HCT116 (cell line): ENCODE results near the gene SF3A2. TPM values are rescaled to one million over a fixed set of nuclear protein-coding genes. Genes with fewer than 3 reads are reported as not detected.

ENCODE experiments used
- EGR1 ChIP-seq: IDR thresholded peaks from 2 replicates; pipeline ENCODE4 v1.6.1; 2012; ENCODE audit warnings: low read depth
- ELF1 ChIP-seq: IDR thresholded peaks from 2 replicates; pipeline ENCODE4 v1.6.1; 2012; ENCODE audit warnings: low read depth, borderline replicate concordance
- EZH2 ChIP-seq: fragments of 200-600 bp; sonication (generic); IDR thresholded peaks from 2 replicates; pipeline ENCODE4 v1.6.1; 2017; ENCODE audit warnings: antibody characterized with exemption, mixed run types
- FOSL1 ChIP-seq: IDR thresholded peaks from 2 replicates; pipeline ENCODE4 v1.6.1; 2012; ENCODE audit warnings: low read depth
- JUND ChIP-seq: IDR thresholded peaks from 2 replicates; pipeline ENCODE4 v1.6.1; 2012
- POLR2A ChIP-seq: IDR thresholded peaks from 2 replicates; pipeline ENCODE4 v1.7.0; 2011; ENCODE audit warnings: borderline replicate concordance; ENCODE audit not compliant: insufficient read depth, insufficient read length; ENCODE audit errors: extremely low read depth
- SRF ChIP-seq: IDR thresholded peaks from 2 replicates; pipeline ENCODE4 v1.6.1; 2012; ENCODE audit warnings: low read depth
- TCF7L2 ChIP-seq: IDR thresholded peaks from 2 replicates; pipeline ENCODE4 v1.7.0; 2011; ENCODE audit warnings: borderline replicate concordance, inconsistent platforms; ENCODE audit not compliant: insufficient read depth, insufficient read length; ENCODE audit errors: extremely low read depth
- YY1 ChIP-seq: IDR thresholded peaks from 2 replicates; pipeline ENCODE4 v1.6.1; 2011; ENCODE audit warnings: low read length, low read depth, moderate library complexity, mild to moderate bottlenecking; ENCODE audit not compliant: insufficient replicate concordance; ENCODE audit errors: extremely low read depth
- microRNA counts: library from miRNA; unstranded; fragments of <30 nt; microRNA quantifications from one replicate; lab custom pipeline; 2015
- microRNA-seq: library from miRNA; unstranded; fragments of <30 nt; microRNA quantifications from one replicate; pipeline ENCODE4, GENCODE V29; 2016; ENCODE audit warnings: borderline number of aligned reads
- total RNA-seq: library from RNA; stranded (reverse); gene quantifications from one replicate; pipeline ENCODE4 v1.2.1, GENCODE V29; 2021; ENCODE audit not compliant: unreplicated experiment

The SF3A2 gene
- total RNA-seq, 1 experiment from 2014 or later, result 166 TPM

- no peak for TF ChIP-seq TCF7L2
- TF ChIP-seq SRF, result no peak
- TF ChIP-seq EGR1, result no peak
- no peak for TF ChIP-seq YY1
- no peak for TF ChIP-seq FOSL1
- no peak for TF ChIP-seq JUND
- TF ChIP-seq ELF1, result no peak
- no peak for TF ChIP-seq POLR2A
- no peak for TF ChIP-seq EZH2
- TF ChIP-seq, all 23 proteins: peak for 0
These were observed 59.5 kb downstream of the SF3A2 start (continued) for GRCh38 chr19:2296141-2296540.

MicroRNAs within 50 kb of the gene (microRNA counts, 767-probe panel; counts per million panel counts)
- not detected for microRNA hsa-miR-1227 (lab: Ali Mortazavi, UCI)

Small RNA genes within 50 kb of the gene (microRNA-seq; reads per million reads assigned to microRNA genes)
- gene MIR1227 (7.3 reads per million, percentile 20 among the genes with 10 or more reads in this experiment), gene MIR4321 (not detected)

Other genes with a start within 250 kb of the SF3A2 start
- gene BTBD2, start 221.1 kb upstream of the SF3A2 start, total RNA-seq, result 112 TPM
- gene MKNK2, start 185.6 kb upstream of the SF3A2 start, total RNA-seq, result 271 TPM
- gene MOB3A, start 140.5 kb upstream of the SF3A2 start, total RNA-seq, result 32.1 TPM
- 6.1 TPM for gene IZUMO4, start 139.9 kb upstream of the SF3A2 start, total RNA-seq
- gene AP3D1, start 85.3 kb upstream of the SF3A2 start, total RNA-seq, result 137 TPM
- gene DOT1L, start 72.9 kb upstream of the SF3A2 start, total RNA-seq, result 48.9 TPM
- 88.2 TPM for gene PLEKHJ1, start 495 bp upstream of the SF3A2 start, total RNA-seq
- gene AMH, start 12.5 kb downstream of the SF3A2 start, total RNA-seq, result 42.8 TPM
- gene JSRP1, start 19.6 kb downstream of the SF3A2 start, total RNA-seq, result 0.30 TPM
- gene PEAK3, start 45.4 kb downstream of the SF3A2 start, total RNA-seq, result not detected
- gene LINGO3, start 71.3 kb downstream of the SF3A2 start, total RNA-seq, result not detected
- gene LSM7, start 91.8 kb downstream of the SF3A2 start, total RNA-seq, result 190 TPM
- gene SPPL2B, start 91.9 kb downstream of the SF3A2 start, total RNA-seq, result 83.1 TPM
- gene TMPRSS9, start 123.4 kb downstream of the SF3A2 start, total RNA-seq, result not detected
- 151 TPM for gene TIMM13, start 190.8 kb downstream of the SF3A2 start, total RNA-seq
- 228 TPM for gene LMNB2, start 220.1 kb downstream of the SF3A2 start, total RNA-seq
- 37.9 TPM for gene GADD45B, start 239.3 kb downstream of the SF3A2 start, total RNA-seq